ENCODE measurements around the gene PHKB.

GRCh38 chr16:47672475-47672874, 211.3 kb downstream of the PHKB start:
- TF ChIP-seq CTCF (optimal IDR thresholded peaks at IDR 0.05 in 1 of 3, IDR thresholded peaks at IDR 0.05 in 1 of 3, conservative IDR thresholded peaks at IDR 0.05 in 1 of 3; ENCODE audit: extremely low read depth in 1 of 3, insufficient read depth in 2 of 3, low read length in 3 of 3), result no peak
- no peak for TF ChIP-seq EZH2 (IDR thresholded peaks at IDR 0.05; ENCODE audit: low read length)
